ENCODE results near the gene EML4. TPM values are rescaled to one million over a fixed set of nuclear protein-coding genes. Genes with fewer than 3 reads are reported as not detected.

Gene EML4
- total and polyA plus RNA-seq, 2 of the 13 experiments (the other 11 are each of a cell fraction or from before 2014, with no cell fraction given): 243 to 476 TPM

DNA sequence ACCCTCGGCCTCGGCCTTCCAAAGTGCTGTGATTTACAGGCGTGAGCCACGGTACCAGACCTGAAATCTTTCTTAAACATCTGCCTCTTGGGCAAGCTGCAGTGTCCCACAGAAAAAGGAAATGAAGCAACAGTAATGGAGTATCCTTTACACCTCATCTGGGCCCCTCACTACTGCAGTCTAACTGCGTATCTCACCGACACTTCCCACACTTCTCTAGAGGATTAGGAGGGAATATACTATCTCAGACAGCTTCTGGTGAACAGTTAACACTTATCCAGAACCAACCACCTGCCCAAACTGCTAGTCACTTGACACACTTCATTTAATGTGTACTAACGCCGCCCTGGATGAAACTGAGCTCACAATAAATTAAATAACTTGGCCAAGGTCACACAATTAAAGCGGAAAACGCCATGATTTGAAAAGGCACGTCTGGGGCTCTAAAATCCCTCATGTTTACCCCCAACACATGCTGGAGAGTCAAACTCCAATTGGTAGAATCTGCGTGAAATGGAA, 190.9 kb downstream of the EML4 start (continued):
- TF ChIP-seq, protein P1, sequence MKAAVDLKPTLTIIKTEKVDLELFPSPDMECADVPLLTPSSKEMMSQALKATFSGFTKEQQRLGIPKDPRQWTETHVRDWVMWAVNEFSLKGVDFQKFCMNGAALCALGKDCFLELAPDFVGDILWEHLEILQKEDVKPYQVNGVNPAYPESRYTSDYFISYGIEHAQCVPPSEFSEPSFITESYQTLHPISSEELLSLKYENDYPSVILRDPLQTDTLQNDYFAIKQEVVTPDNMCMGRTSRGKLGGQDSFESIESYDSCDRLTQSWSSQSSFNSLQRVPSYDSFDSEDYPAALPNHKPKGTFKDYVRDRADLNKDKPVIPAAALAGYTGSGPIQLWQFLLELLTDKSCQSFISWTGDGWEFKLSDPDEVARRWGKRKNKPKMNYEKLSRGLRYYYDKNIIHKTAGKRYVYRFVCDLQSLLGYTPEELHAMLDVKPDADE (CRISPR knock-in tag; IDR thresholded peaks at IDR 0.05): no peak
- TF ChIP-seq POLR2G (IDR thresholded peaks at IDR 0.05; ENCODE audit: low read depth, low read length): no peak
- 0 out of 2 replicates have a peak, but pooled peaks have one; percentile 30 for TF ChIP-seq ZMAT3 (CRISPR knock-in tag; conservative IDR thresholded peaks at IDR 0.05)
- TF ChIP-seq, protein P2, sequence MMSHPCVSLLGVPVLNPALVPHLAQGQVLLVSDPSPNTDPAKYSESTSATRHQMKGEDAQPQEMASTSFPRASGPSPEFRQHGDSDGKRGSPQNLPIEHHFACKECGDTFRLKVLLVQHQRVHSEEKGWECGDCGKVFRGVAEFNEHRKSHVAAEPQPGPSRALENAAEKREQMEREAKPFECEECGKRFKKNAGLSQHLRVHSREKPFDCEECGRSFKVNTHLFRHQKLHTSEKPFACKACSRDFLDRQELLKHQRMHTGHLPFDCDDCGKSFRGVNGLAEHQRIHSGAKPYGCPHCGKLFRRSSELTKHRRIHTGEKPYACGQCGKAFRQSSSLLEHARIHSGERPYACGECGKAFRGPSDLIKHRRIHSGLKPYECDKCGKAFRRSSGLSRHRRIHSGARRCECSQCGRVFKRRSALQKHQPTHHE (CRISPR knock-in tag; IDR thresholded peaks at IDR 0.05; ENCODE audit: borderline replicate concordance): no peak
- TF ChIP-seq WIZ (CRISPR knock-in tag; IDR thresholded peaks at IDR 0.05): no peak
- TF ChIP-seq NONO (IDR thresholded peaks at IDR 0.05): no peak
- no peak for TF ChIP-seq NONO (CRISPR knock-in tag; conservative IDR thresholded peaks at IDR 0.05)
- TF ChIP-seq ELF3 (CRISPR knock-in tag; IDR thresholded peaks at IDR 0.05): peak; percentile 42; the same call in 1 of the 2 replicates
- TF ChIP-seq NCOA1 (CRISPR knock-in tag; IDR thresholded peaks at IDR 0.05): peak; percentile 64; the same call in 1 of the 2 replicates
- TF ChIP-seq SNAPC2 (CRISPR knock-in tag; IDR thresholded peaks at IDR 0.05): 0 out of 2 replicates have a peak, but pooled peaks have one; percentile 25
- TF ChIP-seq ZNF850 (CRISPR knock-in tag; conservative IDR thresholded peaks at IDR 0.05): no peak
- no peak for TF ChIP-seq IKZF1 (IDR thresholded peaks at IDR 0.05)
- TF ChIP-seq, protein P3, sequence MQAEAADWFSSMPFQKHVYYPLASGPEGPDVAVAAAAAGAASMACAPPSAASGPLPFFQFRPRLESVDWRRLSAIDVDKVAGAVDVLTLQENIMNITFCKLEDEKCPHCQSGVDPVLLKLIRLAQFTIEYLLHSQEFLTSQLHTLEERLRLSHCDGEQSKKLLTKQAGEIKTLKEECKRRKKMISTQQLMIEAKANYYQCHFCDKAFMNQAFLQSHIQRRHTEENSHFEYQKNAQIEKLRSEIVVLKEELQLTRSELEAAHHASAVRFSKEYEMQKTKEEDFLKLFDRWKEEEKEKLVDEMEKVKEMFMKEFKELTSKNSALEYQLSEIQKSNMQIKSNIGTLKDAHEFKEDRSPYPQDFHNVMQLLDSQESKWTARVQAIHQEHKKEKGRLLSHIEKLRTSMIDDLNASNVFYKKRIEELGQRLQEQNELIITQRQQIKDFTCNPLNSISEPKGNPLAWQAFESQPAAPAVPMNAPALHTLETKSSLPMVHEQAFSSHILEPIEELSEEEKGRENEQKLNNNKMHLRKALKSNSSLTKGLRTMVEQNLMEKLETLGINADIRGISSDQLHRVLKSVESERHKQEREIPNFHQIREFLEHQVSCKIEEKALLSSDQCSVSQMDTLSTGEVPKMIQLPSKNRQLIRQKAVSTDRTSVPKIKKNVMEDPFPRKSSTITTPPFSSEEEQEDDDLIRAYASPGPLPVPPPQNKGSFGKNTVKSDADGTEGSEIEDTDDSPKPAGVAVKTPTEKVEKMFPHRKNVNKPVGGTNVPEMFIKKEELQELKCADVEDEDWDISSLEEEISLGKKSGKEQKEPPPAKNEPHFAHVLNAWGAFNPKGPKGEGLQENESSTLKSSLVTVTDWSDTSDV (CRISPR knock-in tag; IDR thresholded peaks at IDR 0.05): no peak
- no peak for TF ChIP-seq FOXA1 (IDR thresholded peaks at IDR 0.05)
- TF ChIP-seq FOXA1 (CRISPR knock-in tag; IDR thresholded peaks at IDR 0.05): no peak
- TF ChIP-seq BORCS8-MEF2B (CRISPR knock-in tag; IDR thresholded peaks at IDR 0.05): no peak
- peak; percentile 71 for TF ChIP-seq CEBPB (IDR thresholded peaks at IDR 0.05; ENCODE audit: borderline replicate concordance, low read depth, low read length)
- no peak for TF ChIP-seq ZFP36L2 (CRISPR knock-in tag; IDR thresholded peaks at IDR 0.05)
- no peak for TF ChIP-seq ZBTB3 (CRISPR knock-in tag; IDR thresholded peaks at IDR 0.05; ENCODE audit: borderline replicate concordance, low read depth)
- TF ChIP-seq, protein P4, sequence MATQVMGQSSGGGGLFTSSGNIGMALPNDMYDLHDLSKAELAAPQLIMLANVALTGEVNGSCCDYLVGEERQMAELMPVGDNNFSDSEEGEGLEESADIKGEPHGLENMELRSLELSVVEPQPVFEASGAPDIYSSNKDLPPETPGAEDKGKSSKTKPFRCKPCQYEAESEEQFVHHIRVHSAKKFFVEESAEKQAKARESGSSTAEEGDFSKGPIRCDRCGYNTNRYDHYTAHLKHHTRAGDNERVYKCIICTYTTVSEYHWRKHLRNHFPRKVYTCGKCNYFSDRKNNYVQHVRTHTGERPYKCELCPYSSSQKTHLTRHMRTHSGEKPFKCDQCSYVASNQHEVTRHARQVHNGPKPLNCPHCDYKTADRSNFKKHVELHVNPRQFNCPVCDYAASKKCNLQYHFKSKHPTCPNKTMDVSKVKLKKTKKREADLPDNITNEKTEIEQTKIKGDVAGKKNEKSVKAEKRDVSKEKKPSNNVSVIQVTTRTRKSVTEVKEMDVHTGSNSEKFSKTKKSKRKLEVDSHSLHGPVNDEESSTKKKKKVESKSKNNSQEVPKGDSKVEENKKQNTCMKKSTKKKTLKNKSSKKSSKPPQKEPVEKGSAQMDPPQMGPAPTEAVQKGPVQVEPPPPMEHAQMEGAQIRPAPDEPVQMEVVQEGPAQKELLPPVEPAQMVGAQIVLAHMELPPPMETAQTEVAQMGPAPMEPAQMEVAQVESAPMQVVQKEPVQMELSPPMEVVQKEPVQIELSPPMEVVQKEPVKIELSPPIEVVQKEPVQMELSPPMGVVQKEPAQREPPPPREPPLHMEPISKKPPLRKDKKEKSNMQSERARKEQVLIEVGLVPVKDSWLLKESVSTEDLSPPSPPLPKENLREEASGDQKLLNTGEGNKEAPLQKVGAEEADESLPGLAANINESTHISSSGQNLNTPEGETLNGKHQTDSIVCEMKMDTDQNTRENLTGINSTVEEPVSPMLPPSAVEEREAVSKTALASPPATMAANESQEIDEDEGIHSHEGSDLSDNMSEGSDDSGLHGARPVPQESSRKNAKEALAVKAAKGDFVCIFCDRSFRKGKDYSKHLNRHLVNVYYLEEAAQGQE (IDR thresholded peaks at IDR 0.05; ENCODE audit: borderline replicate concordance in 1 of 2, low read depth in 1 of 2, low read length in 2 of 2): no peak
- TF ChIP-seq MIER2 (CRISPR knock-in tag; IDR thresholded peaks at IDR 0.05): no peak
- 0 out of 2 replicates have a peak, but pooled peaks have one; percentile 36 for TF ChIP-seq REPIN1 (CRISPR knock-in tag; IDR thresholded peaks at IDR 0.05; ENCODE audit: borderline replicate concordance, low read depth)
- TF ChIP-seq RARG (CRISPR knock-in tag; IDR thresholded peaks at IDR 0.05; ENCODE audit: low read depth): no peak
- TF ChIP-seq PHF21A (CRISPR knock-in tag; IDR thresholded peaks at IDR 0.05): no peak

All from HepG2 (cell line).